ENCODE results near the gene CD47. TPM values are rescaled to one million over a fixed set of nuclear protein-coding genes. Genes with fewer than 3 reads are reported as not detected.

The CD47 gene
- total and polyA plus RNA-seq, 2 of the 4 experiments (the other 2 are of a cell fraction), result 45.9 to 52.0 TPM

DNA sequence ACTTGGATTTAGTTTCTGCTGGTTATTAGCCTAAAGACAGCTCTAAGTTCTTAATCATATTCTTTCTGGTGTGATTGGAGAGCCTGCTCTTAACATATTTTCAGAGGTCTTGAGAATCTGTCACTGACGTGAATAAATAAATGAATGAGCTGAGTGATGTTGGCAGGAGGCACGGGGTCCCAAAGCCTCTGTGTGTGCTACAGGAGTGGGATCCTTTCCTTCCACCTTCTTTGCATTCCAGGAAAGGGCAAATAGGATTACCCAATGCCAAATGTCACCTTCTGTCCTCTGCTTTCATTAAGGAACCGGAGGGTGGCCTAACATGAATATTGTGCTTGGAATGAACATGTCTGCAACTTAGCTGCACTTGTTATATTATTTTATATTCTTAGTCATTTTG lies 53.1 kb downstream of the CD47 start:
- CTCF ChIA-PET, result interaction anchor here (1.3 kb wide), 1 partner anchor 440 kb away, joined by 4 read pairs; no protein-coding TSS in a partner anchor
- no peak overlapping the region for H3K18ac ChIP-seq (ENCODE audit: low read depth, low read length)
- no peak overlapping the region for H2AFZ ChIP-seq (replicated peaks; ENCODE audit: low read length, poor library complexity)
- H3K14ac ChIP-seq (replicated peaks; ENCODE audit: low read depth, low read length), result no peak overlapping the region
- no peak overlapping the region for H4K8ac ChIP-seq (ENCODE audit: low read depth in 2 of 2, low read length in 2 of 2)
- H2BK120ac ChIP-seq (ENCODE audit: low read depth, low read length), result no peak overlapping the region
- no peak overlapping the region for H3K56ac ChIP-seq (ENCODE audit: extremely low read depth, insufficient read depth, low read length)
- DNase-seq (no peak), ATAC-seq (ENCODE audit: low read depth) (no peak)
- H3K27me3 ChIP-seq (ENCODE audit: control insufficient read depth, insufficient read depth, low read length), result no peaks in the 10 kb centered on the region
- H3K27ac ChIP-seq (ENCODE audit: insufficient read depth, low read length), result no peak overlapping the region
- peaks cover 7% of the 10 kb centered on the region; the same call in 1 of the 2 replicates for H3K36me3 ChIP-seq (ENCODE audit: control insufficient read depth, insufficient read depth, low read length)
- no peak overlapping the region for H3K4me2 ChIP-seq (ENCODE audit: low read depth, low read length)
- H3K4me3 ChIP-seq (ENCODE audit: insufficient read depth, low read depth, low read length), result no peak overlapping the region
- dilution Hi-C loops (cut with HindIII; ENCODE audit: low sequenced_read_pairs, unreplicated experiment), result no loop called here
- H3K9me1 ChIP-seq (ENCODE audit: insufficient read depth, low read length), result peaks cover 14% of the 10 kb centered on the region; the same call in 1 of the 2 replicates
- no peak overlapping the region for H2BK20ac ChIP-seq (ENCODE audit: low read depth, low read length)
- no CpG with 5 or more reads among the region's 3 CpGs for WGBS, 2 experiments (ENCODE audit: extremely low coverage in 2 of 2, insufficient read length in 1 of 2)
- no peaks in the 10 kb centered on the region; a peak in 1 of 4 replicates for H3K79me1 ChIP-seq (ENCODE audit: low read depth in 1 of 2, low read length in 2 of 2)
- H2BK5ac ChIP-seq (ENCODE audit: low read depth, low read length, poor library complexity, severe bottlenecking), result no peak overlapping the region
- H4K91ac ChIP-seq (ENCODE audit: insufficient read depth, low read depth, low read length), result 0 out of 2 replicates have a peak overlapping the region, but pooled peaks have one; percentile 18
- no peak overlapping the region for H4K5ac ChIP-seq (ENCODE audit: low read depth, low read length)
- H4K20me1 ChIP-seq (ENCODE audit: insufficient read depth, low read length), result no peaks in the 10 kb centered on the region
- no peak overlapping the region for H2AK5ac ChIP-seq (ENCODE audit: low read depth, low read length)
- H3K23ac ChIP-seq (ENCODE audit: low read depth, low read length), result no peak overlapping the region
- peaks cover 3% of the 10 kb centered on the region; the same call in 1 of the 2 replicates for H3K9me3 ChIP-seq (ENCODE audit: control insufficient read depth, insufficient read depth, low read length)
- no TSS peak for BruUV-seq (replicated peaks)
- TF ChIP-seq, protein P1, sequence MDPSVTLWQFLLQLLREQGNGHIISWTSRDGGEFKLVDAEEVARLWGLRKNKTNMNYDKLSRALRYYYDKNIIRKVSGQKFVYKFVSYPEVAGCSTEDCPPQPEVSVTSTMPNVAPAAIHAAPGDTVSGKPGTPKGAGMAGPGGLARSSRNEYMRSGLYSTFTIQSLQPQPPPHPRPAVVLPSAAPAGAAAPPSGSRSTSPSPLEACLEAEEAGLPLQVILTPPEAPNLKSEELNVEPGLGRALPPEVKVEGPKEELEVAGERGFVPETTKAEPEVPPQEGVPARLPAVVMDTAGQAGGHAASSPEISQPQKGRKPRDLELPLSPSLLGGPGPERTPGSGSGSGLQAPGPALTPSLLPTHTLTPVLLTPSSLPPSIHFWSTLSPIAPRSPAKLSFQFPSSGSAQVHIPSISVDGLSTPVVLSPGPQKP (IDR thresholded peaks at IDR 0.05; ENCODE audit: borderline replicate concordance, low read depth, low read length), result no peak
- no peak for TF ChIP-seq POLR2A (IDR thresholded peaks at IDR 0.05; ENCODE audit: low read depth, low read length)
- no peak for TF ChIP-seq BHLHE40 (IDR thresholded peaks at IDR 0.05; ENCODE audit: low read depth, low read length)
- no peak for TF ChIP-seq MXI1 (IDR thresholded peaks at IDR 0.05; ENCODE audit: borderline replicate concordance, low read depth, low read length)
- no peak for TF ChIP-seq FOS (IDR thresholded peaks at IDR 0.05; ENCODE audit: low read depth, low read length)
- no peak for TF ChIP-seq RAD21 (IDR thresholded peaks at IDR 0.05; ENCODE audit: low read length)
- no peak for TF ChIP-seq CHD1 (IDR thresholded peaks at IDR 0.05; ENCODE audit: low read depth, low read length)
- TF ChIP-seq RCOR1 (IDR thresholded peaks at IDR 0.05; ENCODE audit: insufficient replicate concordance, low read length), result no peak
- TF ChIP-seq MAZ (IDR thresholded peaks at IDR 0.05; ENCODE audit: borderline replicate concordance, low read depth, low read length), result no peak
- TF ChIP-seq CTCF (conservative IDR thresholded peaks at IDR 0.05; ENCODE audit: low read depth, low read length), result no peak
- peak overlapping the region; percentile 24; the same call in 1 of the 2 replicates for H3K4ac ChIP-seq (ENCODE audit: low read depth, low read length)
- no peak overlapping the region for H3K9ac ChIP-seq (ENCODE audit: low read depth, low read length)
- no peak overlapping the region for H2BK15ac ChIP-seq (ENCODE audit: low read depth, low read length)
- H2AK9ac ChIP-seq (replicated peaks; ENCODE audit: low read depth, low read length, poor library complexity), result no peak overlapping the region
- POLR2A ChIA-PET (ENCODE audit: unreplicated experiment), result no interaction called here
- intact Hi-C loops (cut with micrococcal nuclease), result no loop called here
- in situ Hi-C loops (cut with MboI; ENCODE audit: low sequenced_read_pairs), result no loop called here
- peaks cover 9% of the 10 kb centered on the region for H3K4me1 ChIP-seq (ENCODE audit: control insufficient read depth, insufficient read depth, low read length)

Data from IMR-90 (cell line).